ENCODE data around the gene KIAA0040.

DNA sequence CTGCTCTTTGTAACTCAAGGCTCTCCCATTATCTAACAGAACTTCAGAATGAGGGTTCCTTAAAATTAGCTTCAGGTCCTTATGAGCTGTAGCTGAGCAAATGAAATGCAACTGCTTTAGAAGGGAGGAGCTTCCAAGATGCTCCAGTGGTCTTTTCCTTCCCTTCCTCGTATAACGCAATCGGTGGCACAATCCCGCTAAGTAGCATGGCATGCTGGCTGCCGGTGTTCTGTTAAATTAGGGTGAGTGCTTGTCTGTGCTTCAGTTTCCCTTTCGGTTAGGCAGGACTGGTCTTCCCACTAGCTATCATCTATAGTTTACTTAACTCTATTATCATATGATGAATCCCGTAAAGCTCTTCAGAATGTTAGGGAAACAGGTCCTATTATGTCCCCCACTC is 917 bp downstream of the KIAA0040 start:
- TF ChIP-seq, protein P1, sequence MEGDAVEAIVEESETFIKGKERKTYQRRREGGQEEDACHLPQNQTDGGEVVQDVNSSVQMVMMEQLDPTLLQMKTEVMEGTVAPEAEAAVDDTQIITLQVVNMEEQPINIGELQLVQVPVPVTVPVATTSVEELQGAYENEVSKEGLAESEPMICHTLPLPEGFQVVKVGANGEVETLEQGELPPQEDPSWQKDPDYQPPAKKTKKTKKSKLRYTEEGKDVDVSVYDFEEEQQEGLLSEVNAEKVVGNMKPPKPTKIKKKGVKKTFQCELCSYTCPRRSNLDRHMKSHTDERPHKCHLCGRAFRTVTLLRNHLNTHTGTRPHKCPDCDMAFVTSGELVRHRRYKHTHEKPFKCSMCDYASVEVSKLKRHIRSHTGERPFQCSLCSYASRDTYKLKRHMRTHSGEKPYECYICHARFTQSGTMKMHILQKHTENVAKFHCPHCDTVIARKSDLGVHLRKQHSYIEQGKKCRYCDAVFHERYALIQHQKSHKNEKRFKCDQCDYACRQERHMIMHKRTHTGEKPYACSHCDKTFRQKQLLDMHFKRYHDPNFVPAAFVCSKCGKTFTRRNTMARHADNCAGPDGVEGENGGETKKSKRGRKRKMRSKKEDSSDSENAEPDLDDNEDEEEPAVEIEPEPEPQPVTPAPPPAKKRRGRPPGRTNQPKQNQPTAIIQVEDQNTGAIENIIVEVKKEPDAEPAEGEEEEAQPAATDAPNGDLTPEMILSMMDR (IDR thresholded peaks at IDR 0.05): no peak
- no peak for TF ChIP-seq EZH2 (IDR thresholded peaks at IDR 0.05; ENCODE audit: borderline replicate concordance, insufficient read depth, low read depth, low read length, poor library complexity, severe bottlenecking)

Data from B cell (primary cell).